ENCODE data around the gene SNX25. TPM values are rescaled to one million over a fixed set of nuclear protein-coding genes. Genes with fewer than 3 reads are reported as not detected.
"Not testable (repeated sequence)": the region's sequence is repeated elsewhere in the genome, so short reads cannot be mapped to it uniquely, and the experiment has no call there.

Gene SNX25
- total RNA-seq, 6 experiments from 2014 or later: 8.0 to 13.0 (median 10.5) TPM

GRCh38 chr4:185207466-185207865 is 1.9 kb upstream of the SNX25 start:
- ATAC-seq: no peak
- Histone ChIP-seq H3K4me3 (no peak overlapping the region), H3K9me3 (no peaks in the 10 kb centered on the region), H3K27me3 (no peaks in the 10 kb centered on the region), H3K27ac (no peak overlapping the region), H3K36me3 (no peaks in the 10 kb centered on the region), H3K4me1 (peaks cover 0 to 36% (median 8%) of the 10 kb centered on the region in 4 donors)
- intact Hi-C loops (cut with DNase I): loop anchor here in 1 of 2 donors (10.0 kb wide), 1 partner anchor 187 kb away; the partner anchor contains the start of genes ANKRD37 and LRP2BP
- 89% methylated on average over 5 of the region's 5 CpGs for WGBS (ENCODE audit: insufficient coverage, low coverage, low lambda C conversion rate, missing lambda C conversion rate)
- TF ChIP-seq POLR2A (IDR thresholded peaks at IDR 0.05) (no peak), CTCF (IDR thresholded peaks at IDR 0.05) (no peak)
- no peak for DNase-seq

- H3K27me3 ChIP-seq, H3K9me3 ChIP-seq, H3K36me3 ChIP-seq, DNase-seq: not testable (repeated sequence)
- peaks cover 0 to 22% (median 3%) of the 10 kb centered on the region in 4 donors for H3K4me1 ChIP-seq
- peak in 3 of 4 donors; percentile 4 to 24 (median 6) for ATAC-seq
- peak overlapping the region; percentile 54 to 73 (median 61) for H3K4me3 ChIP-seq
- WGBS (ENCODE audit: insufficient coverage, low coverage, low lambda C conversion rate, missing lambda C conversion rate): 0% methylated on average over 2 of the region's 39 CpGs
- intact Hi-C loops (cut with DNase I): loop anchor here in 1 of 2 donors (10.0 kb wide), 1 partner anchor 185 kb away; the partner anchor contains the start of genes ANKRD37 and LRP2BP
- H3K27ac ChIP-seq: peak overlapping the region; percentile 70 to 89 (median 83)
Measured at GRCh38 chr4:185209852-185210101, 379 bp downstream of the SNX25 start.

- ATAC-seq: peak; percentile 22 to 54 (median 38)
- under 1% methylated on average over 23 of the region's 84 CpGs for WGBS (ENCODE audit: insufficient coverage, low coverage, low lambda C conversion rate, missing lambda C conversion rate)
- TF ChIP-seq POLR2A (IDR thresholded peaks at IDR 0.05): peak; percentile 38
- TF ChIP-seq CTCF (IDR thresholded peaks at IDR 0.05): no peak
- no peaks in the 10 kb centered on the region for H3K9me3 ChIP-seq
- peak overlapping the region; percentile 54 to 73 (median 61) for H3K4me3 ChIP-seq
- intact Hi-C loops (cut with DNase I): no loop called here
- H3K36me3 ChIP-seq: no peaks in the 10 kb centered on the region
- peak; percentile 54 to 65 (median 63) for DNase-seq
- peaks cover 0 to 19% (median 3%) of the 10 kb centered on the region in 4 donors for H3K4me1 ChIP-seq
- no peaks in the 10 kb centered on the region for H3K27me3 ChIP-seq
- H3K27ac ChIP-seq: peak overlapping the region; percentile 70 to 89 (median 83)
Measured at GRCh38 chr4:185210102-185210981, 944 bp downstream of the SNX25 start.

GRCh38 chr4:185211035-185211434 is 1.6 kb downstream of the SNX25 start:
- Histone ChIP-seq H3K27ac (peak overlapping the region in 2 of 3 donors; percentile 70 to 89), H3K4me3 (peak overlapping the region; percentile 54 to 73 (median 61)), H3K9me3 (no peaks in the 10 kb centered on the region), H3K36me3 (no peaks in the 10 kb centered on the region), H3K4me1 (peaks cover 0 to 19% (median 3%) of the 10 kb centered on the region in 4 donors), H3K27me3 (no peaks in the 10 kb centered on the region)
- DNase-seq (no peak), ATAC-seq (no peak)
- no peak for TF ChIP-seq CTCF (IDR thresholded peaks at IDR 0.05)
- intact Hi-C loops (cut with DNase I): no loop called here
- WGBS (ENCODE audit: insufficient coverage, low coverage, low lambda C conversion rate, missing lambda C conversion rate): 74% methylated on average over 5 of the region's 5 CpGs

- intact Hi-C loops (cut with DNase I): no loop called here
- WGBS (ENCODE audit: insufficient coverage, low coverage, low lambda C conversion rate, missing lambda C conversion rate): 56% methylated on average over 2 of the region's 2 CpGs
- H3K27ac ChIP-seq: no peak overlapping the region
- H3K9me3 ChIP-seq: no peaks in the 10 kb centered on the region
- ATAC-seq (no peak), DNase-seq (no peak)
- no peaks in the 10 kb centered on the region for H3K36me3 ChIP-seq
- H3K4me1 ChIP-seq: peaks cover 0 to 19% (median 3%) of the 10 kb centered on the region in 4 donors
- no peak overlapping the region for H3K4me3 ChIP-seq
- no peaks in the 10 kb centered on the region for H3K27me3 ChIP-seq
- TF ChIP-seq CTCF (IDR thresholded peaks at IDR 0.05) (no peak), POLR2A (IDR thresholded peaks at IDR 0.05) (no peak)
Measured at GRCh38 chr4:185211641-185212040, 2.2 kb downstream of the SNX25 start.
